Hepatocyte (in vitro differentiated cells): ENCODE data around the gene SDCBP2. TPM values are rescaled to one million over a fixed set of nuclear protein-coding genes. Genes with fewer than 3 reads are reported as not detected.

Experiments used
- DNase-seq: peaks from one replicate; pipeline ENCODE4 v3.0.0-alpha.2; 2016; ENCODE audit warnings: low spot score
- H2AFZ ChIP-seq: fragments of 200-600 bp; sonication (generic); 2 replicates; pipeline ENCODE4 v1.6.0; 2016; ENCODE audit warnings: antibody characterized with exemption, mild to moderate bottlenecking
- H3K27ac ChIP-seq: fragments of 200-600 bp; sonication (generic); 2 replicates; pipeline ENCODE4 v1.5.1; 2016; ENCODE audit warnings: mild to moderate bottlenecking
- H3K27me3 ChIP-seq: fragments of 200-600 bp; sonication (generic); 2 replicates; pipeline ENCODE4 v1.6.1; 2016
- H3K36me3 ChIP-seq: fragments of 200-600 bp; sonication (generic); replicated peaks from 2 replicates; pipeline ENCODE4 v1.5.1; 2016; ENCODE audit warnings: low read depth; ENCODE audit not compliant: insufficient read depth
- H3K4me1 ChIP-seq: fragments of 200-600 bp; sonication (generic); 2 replicates; pipeline ENCODE4 v1.5.1; 2016; ENCODE audit warnings: mild to moderate bottlenecking, moderate library complexity; ENCODE audit not compliant: insufficient read depth
- H3K4me2 ChIP-seq: fragments of 200-600 bp; sonication (generic); 2 replicates; pipeline ENCODE4 v1.6.0; 2016
- H3K4me3 ChIP-seq: fragments of 200-600 bp; sonication (generic); 2 replicates; pipeline ENCODE4 v1.5.1; 2016; ENCODE audit warnings: mild to moderate bottlenecking
- H3K79me2 ChIP-seq: fragments of 200-600 bp; sonication (generic); 2 replicates; pipeline ENCODE4 v1.6.0; 2017; ENCODE audit warnings: mild to moderate bottlenecking
- H3K9me2 ChIP-seq: fragments of 200-600 bp; sonication (generic); replicated peaks from 2 replicates; pipeline ENCODE4 v1.6.0; 2017; ENCODE audit warnings: mild to moderate bottlenecking; ENCODE audit not compliant: insufficient read depth
- H3K9me3 ChIP-seq: fragments of 200-600 bp; sonication (generic); 2 replicates; pipeline ENCODE4 v1.5.1; 2016; ENCODE audit warnings: low read depth, mild to moderate bottlenecking
- H4K20me1 ChIP-seq: fragments of 200-600 bp; sonication (generic); 2 replicates; pipeline ENCODE4 v1.6.0; 2016; ENCODE audit warnings: mild to moderate bottlenecking; ENCODE audit not compliant: insufficient read depth, poor library complexity, severe bottlenecking
- EZH2 ChIP-seq: fragments of 200-600 bp; sonication (generic); IDR thresholded peaks from 2 replicates; pipeline ENCODE4 v1.6.1; 2016; ENCODE audit warnings: antibody characterized with exemption, mild to moderate bottlenecking, borderline replicate concordance
- EZH2phosphoT487 ChIP-seq: fragments of 200-600 bp; sonication (generic); IDR thresholded peaks from one replicate; pipeline ENCODE4 v1.6.1; 2018; ENCODE audit warnings: antibody characterized with exemption, mild to moderate bottlenecking, low read depth, moderate library complexity; ENCODE audit not compliant: unreplicated experiment, severe bottlenecking
- WGBS: methylation state at CpG from one replicate; pipeline ENCODE4 v1.1.6; 2016; ENCODE audit warnings: low lambda C conversion rate; ENCODE audit errors: missing lambda C conversion rate; 5-methylcytosine and 5-hydroxymethylcytosine counted together
- polyA plus RNA-seq: library from polyadenylated mRNA; unstranded; fragments of >200 nt; fragmentation: Nextera tagmentation; extraction: Ambion mirVana; gene quantifications from 2 replicates; pipeline ENCODE4 v1.2.1, GENCODE V29; 2016
- total RNA-seq: library from RNA; depleted of rRNA; stranded (reverse); fragments of >200 nt; gene quantifications from 2 replicates; pipeline ENCODE4 v1.2.3, GENCODE V29; 2014
- TF ChIP-seq, protein P1 (sequence below): fragments of 200-600 bp; sonication (generic); IDR thresholded peaks from 2 replicates; pipeline ENCODE4 v1.5.1; 2016; ENCODE audit warnings: antibody characterized with exemption, mild to moderate bottlenecking; ENCODE audit not compliant: poor library complexity

The SDCBP2 gene
- total and polyA plus RNA-seq, 2 experiments from 2014 or later: 64.1 to 83.3 TPM

DNA sequence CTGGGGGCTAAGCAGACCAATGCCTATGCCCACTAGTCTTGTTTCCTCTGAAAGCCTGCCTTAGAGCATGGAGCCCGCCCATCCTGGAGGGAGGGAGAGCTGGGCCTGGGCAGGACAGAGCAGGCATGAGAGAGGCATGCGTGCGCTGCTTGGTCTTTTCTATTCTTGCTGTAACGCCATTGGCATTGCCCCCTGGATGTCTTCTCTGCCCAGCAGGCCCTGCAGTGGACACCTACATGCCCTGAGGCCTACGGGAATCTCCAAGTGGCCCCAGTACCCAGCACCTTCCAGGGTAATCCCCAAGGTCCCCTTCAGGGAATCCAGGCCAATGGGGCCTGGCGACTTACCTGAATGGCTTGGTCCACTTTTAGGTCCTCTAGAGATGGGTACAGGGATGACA, 8.9 kb downstream of the SDCBP2 start:
- WGBS: 89% methylated on average over 6 of the region's 6 CpGs
- Histone ChIP-seq H3K4me1 (no peaks in the 10 kb centered on the region), H3K27me3 (no peaks in the 10 kb centered on the region), H2AFZ (no peak overlapping the region), H4K20me1 (no peaks in the 10 kb centered on the region), H3K27ac (no peak overlapping the region), H3K9me3 (no peaks in the 10 kb centered on the region), H3K4me2 (no peak overlapping the region), H3K9me2 (no peaks in the 10 kb centered on the region), H3K36me3 (no peaks in the 10 kb centered on the region), H3K79me2 (peaks cover 10% of the 10 kb centered on the region), H3K4me3 (no peak overlapping the region)
- TF ChIP-seq EZH2phosphoT487: no peak
- no peak for TF ChIP-seq EZH2
- TF ChIP-seq, protein P1, sequence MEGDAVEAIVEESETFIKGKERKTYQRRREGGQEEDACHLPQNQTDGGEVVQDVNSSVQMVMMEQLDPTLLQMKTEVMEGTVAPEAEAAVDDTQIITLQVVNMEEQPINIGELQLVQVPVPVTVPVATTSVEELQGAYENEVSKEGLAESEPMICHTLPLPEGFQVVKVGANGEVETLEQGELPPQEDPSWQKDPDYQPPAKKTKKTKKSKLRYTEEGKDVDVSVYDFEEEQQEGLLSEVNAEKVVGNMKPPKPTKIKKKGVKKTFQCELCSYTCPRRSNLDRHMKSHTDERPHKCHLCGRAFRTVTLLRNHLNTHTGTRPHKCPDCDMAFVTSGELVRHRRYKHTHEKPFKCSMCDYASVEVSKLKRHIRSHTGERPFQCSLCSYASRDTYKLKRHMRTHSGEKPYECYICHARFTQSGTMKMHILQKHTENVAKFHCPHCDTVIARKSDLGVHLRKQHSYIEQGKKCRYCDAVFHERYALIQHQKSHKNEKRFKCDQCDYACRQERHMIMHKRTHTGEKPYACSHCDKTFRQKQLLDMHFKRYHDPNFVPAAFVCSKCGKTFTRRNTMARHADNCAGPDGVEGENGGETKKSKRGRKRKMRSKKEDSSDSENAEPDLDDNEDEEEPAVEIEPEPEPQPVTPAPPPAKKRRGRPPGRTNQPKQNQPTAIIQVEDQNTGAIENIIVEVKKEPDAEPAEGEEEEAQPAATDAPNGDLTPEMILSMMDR: no peak
- no peak for DNase-seq

DNA sequence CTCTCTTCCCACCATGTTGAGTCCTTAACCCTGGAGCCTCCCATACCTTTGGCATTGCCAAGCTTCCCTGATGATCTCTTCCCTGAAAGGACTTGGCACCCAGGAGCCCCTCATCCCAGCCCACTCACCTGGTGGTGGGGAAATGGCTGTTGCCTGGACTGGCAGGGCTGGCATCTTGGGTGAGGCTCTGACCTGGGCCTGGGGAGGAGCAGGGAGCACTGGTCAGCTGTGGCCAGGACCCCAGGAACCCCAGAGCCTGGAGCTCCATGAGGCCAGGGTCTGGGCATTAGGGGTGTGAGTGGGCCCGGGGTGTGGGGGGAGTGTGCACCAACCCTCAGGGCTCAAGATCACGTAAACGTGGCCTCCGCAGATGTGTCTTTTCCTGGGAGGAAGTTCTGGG, 9.5 kb downstream of the SDCBP2 start:
- Histone ChIP-seq H3K4me3 (no peak overlapping the region), H3K27me3 (no peaks in the 10 kb centered on the region), H3K9me3 (no peaks in the 10 kb centered on the region), H3K79me2 (peaks cover 6% of the 10 kb centered on the region), H2AFZ (no peak overlapping the region), H3K4me1 (no peaks in the 10 kb centered on the region), H3K9me2 (no peaks in the 10 kb centered on the region), H3K27ac (no peak overlapping the region), H4K20me1 (no peaks in the 10 kb centered on the region), H3K4me2 (no peak overlapping the region), H3K36me3 (no peaks in the 10 kb centered on the region)
- DNase-seq: no peak
- TF ChIP-seq, protein P1: no peak
- TF ChIP-seq EZH2: no peak
- no peak for TF ChIP-seq EZH2phosphoT487
- 89% methylated on average over 4 of the region's 4 CpGs for WGBS

DNA sequence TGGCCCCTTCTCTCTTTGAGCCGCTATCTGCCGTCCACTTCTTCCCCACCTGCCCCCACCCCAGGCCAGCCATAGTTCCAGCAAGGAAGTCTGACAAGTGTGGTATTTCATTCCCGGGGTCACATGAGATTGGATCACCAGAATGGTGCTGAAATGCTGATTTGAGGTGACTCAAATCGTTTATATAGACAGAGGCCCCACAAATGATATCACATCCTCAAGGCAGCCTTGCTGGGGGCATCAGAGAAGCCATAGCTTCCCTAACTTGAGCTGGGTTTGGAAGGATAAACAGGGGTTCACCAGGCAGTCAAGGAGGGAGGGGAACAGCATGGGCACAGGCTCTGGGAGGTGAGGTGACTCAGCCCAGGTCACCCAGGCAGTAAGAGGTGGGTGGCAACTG, 9.9 kb downstream of the SDCBP2 start:
- no peak overlapping the region for H3K4me3 ChIP-seq
- no peak for TF ChIP-seq EZH2
- TF ChIP-seq, protein P1: no peak
- no peak for TF ChIP-seq EZH2phosphoT487
- no peaks in the 10 kb centered on the region for H3K9me3 ChIP-seq
- H3K4me2 ChIP-seq: no peak overlapping the region
- H3K27me3 ChIP-seq: no peaks in the 10 kb centered on the region
- peaks cover 1% of the 10 kb centered on the region for H3K4me1 ChIP-seq
- H4K20me1 ChIP-seq: no peaks in the 10 kb centered on the region
- no peak overlapping the region for H3K27ac ChIP-seq
- 84% methylated on average over 4 of the region's 4 CpGs for WGBS
- no peaks in the 10 kb centered on the region for H3K9me2 ChIP-seq
- H3K36me3 ChIP-seq: no peaks in the 10 kb centered on the region
- no peak for DNase-seq
- H2AFZ ChIP-seq: no peak overlapping the region
- peaks cover 2% of the 10 kb centered on the region for H3K79me2 ChIP-seq
